ENCODE measurements around the gene MINDY4. TPM values are rescaled to one million over a fixed set of nuclear protein-coding genes. Genes with fewer than 3 reads are reported as not detected.

The MINDY4 gene
- total and polyA plus RNA-seq, 4 donors = 0.93 to 6.1 (median 1.9) TPM

DNA sequence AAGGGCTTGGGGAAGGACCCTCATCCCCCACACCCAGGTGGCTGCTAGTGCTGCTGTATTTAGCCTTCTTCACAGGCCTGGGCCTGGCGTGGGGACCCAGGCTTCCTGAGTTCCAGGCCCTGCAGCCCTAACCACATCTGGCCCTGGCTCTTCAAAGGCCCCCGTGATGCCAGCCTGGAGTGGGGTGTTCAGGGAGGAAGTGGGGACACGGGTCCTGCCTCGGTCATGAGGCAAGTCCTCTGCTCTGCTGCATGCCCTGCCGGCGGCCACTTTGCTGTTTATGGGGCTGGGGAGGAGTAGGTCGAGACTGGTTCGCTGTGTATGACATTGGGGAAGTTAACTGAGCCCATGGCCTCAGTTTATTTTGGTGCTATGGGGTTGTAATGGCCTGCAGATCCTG, 131.9 kb downstream of the MINDY4 start:
- Histone ChIP-seq H3K4me1 (ENCODE audit: control insufficient read depth in 4 of 4, insufficient read depth in 4 of 4, low read length in 3 of 4) (peaks cover 0 to 3% (median 0%) of the 10 kb centered on the region in 4 donors), H3K27ac (ENCODE audit: low read depth in 1 of 2, low read length in 2 of 2) (no peak overlapping the region), H3K36me3 (ENCODE audit: control insufficient read depth in 4 of 4, insufficient read depth in 3 of 4, low read depth in 1 of 4, low read length in 3 of 4) (no peaks in the 10 kb centered on the region), H3K9me3 (ENCODE audit: control insufficient read depth in 4 of 4, low read length in 3 of 4) (no peaks in the 10 kb centered on the region), H3K9ac (ENCODE audit: low read depth in 1 of 2, low read length in 2 of 2) (no peak overlapping the region), H3K4me3 (ENCODE audit: low read depth in 1 of 3, low read length in 3 of 3) (no peak overlapping the region), H3K27me3 (ENCODE audit: control insufficient read depth in 4 of 4, insufficient read depth in 4 of 4, low read length in 3 of 4) (no peaks in the 10 kb centered on the region)
- 92% methylated on average over 8 of the region's 8 CpGs for WGBS
- no peak for TF ChIP-seq RAD21 (IDR thresholded peaks at IDR 0.05)
- TF ChIP-seq, protein P1, sequence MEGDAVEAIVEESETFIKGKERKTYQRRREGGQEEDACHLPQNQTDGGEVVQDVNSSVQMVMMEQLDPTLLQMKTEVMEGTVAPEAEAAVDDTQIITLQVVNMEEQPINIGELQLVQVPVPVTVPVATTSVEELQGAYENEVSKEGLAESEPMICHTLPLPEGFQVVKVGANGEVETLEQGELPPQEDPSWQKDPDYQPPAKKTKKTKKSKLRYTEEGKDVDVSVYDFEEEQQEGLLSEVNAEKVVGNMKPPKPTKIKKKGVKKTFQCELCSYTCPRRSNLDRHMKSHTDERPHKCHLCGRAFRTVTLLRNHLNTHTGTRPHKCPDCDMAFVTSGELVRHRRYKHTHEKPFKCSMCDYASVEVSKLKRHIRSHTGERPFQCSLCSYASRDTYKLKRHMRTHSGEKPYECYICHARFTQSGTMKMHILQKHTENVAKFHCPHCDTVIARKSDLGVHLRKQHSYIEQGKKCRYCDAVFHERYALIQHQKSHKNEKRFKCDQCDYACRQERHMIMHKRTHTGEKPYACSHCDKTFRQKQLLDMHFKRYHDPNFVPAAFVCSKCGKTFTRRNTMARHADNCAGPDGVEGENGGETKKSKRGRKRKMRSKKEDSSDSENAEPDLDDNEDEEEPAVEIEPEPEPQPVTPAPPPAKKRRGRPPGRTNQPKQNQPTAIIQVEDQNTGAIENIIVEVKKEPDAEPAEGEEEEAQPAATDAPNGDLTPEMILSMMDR (IDR thresholded peaks at IDR 0.05; ENCODE audit: low read depth, low read length, missing input control) = no peak
- TF ChIP-seq YY1 (IDR thresholded peaks at IDR 0.05) = no peak
- TF ChIP-seq, protein P2, sequence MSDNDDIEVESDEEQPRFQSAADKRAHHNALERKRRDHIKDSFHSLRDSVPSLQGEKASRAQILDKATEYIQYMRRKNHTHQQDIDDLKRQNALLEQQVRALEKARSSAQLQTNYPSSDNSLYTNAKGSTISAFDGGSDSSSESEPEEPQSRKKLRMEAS (IDR thresholded peaks at IDR 0.05) = no peak
- no peak for TF ChIP-seq HNF4G (IDR thresholded peaks at IDR 0.05)
- no peak for TF ChIP-seq EGR1 (IDR thresholded peaks at IDR 0.05; ENCODE audit: low read depth in 2 of 2)
- no peak for TF ChIP-seq TAF1 (conservative IDR thresholded peaks at IDR 0.05)
- TF ChIP-seq FOXA1 (IDR thresholded peaks at IDR 0.05) = no peak
- no peak for TF ChIP-seq JUND (IDR thresholded peaks at IDR 0.05)
- no peak for DNase-seq (ENCODE audit: low spot score)

DNA sequence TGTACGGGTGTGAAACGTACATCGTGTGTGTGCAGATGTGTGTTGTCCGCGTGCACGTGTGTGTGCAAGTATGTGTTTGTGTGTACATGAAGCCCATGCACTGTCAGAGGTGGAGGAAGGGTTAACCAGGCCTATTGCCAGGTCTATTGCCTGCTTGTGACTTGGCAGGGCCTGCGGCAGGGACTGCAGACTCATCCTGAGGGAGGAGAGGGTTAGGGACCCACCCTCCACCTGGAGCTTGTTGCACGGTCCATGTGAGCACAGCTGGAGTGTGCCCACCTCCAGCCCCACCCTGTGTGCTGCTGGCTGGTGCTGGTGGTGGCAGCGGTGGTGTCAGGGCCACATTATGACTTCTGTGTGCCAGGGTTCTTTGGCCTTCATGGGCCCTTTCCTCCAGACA, 133.3 kb downstream of the MINDY4 start:
- Histone ChIP-seq H3K4me3 (ENCODE audit: low read depth in 1 of 3, low read length in 3 of 3) (no peak overlapping the region), H3K9me3 (ENCODE audit: control insufficient read depth in 4 of 4, low read length in 3 of 4) (no peaks in the 10 kb centered on the region), H3K36me3 (ENCODE audit: control insufficient read depth in 4 of 4, insufficient read depth in 3 of 4, low read depth in 1 of 4, low read length in 3 of 4) (no peaks in the 10 kb centered on the region), H3K9ac (ENCODE audit: low read depth in 1 of 2, low read length in 2 of 2) (no peak overlapping the region), H3K4me1 (ENCODE audit: control insufficient read depth in 4 of 4, insufficient read depth in 4 of 4, low read length in 3 of 4) (no peaks in the 10 kb centered on the region), H3K27me3 (ENCODE audit: control insufficient read depth in 4 of 4, insufficient read depth in 4 of 4, low read length in 3 of 4) (no peaks in the 10 kb centered on the region), H3K27ac (ENCODE audit: low read depth in 1 of 2, low read length in 2 of 2) (no peak overlapping the region)
- 89% methylated on average over 9 of the region's 9 CpGs for WGBS
- TF ChIP-seq, protein P3, sequence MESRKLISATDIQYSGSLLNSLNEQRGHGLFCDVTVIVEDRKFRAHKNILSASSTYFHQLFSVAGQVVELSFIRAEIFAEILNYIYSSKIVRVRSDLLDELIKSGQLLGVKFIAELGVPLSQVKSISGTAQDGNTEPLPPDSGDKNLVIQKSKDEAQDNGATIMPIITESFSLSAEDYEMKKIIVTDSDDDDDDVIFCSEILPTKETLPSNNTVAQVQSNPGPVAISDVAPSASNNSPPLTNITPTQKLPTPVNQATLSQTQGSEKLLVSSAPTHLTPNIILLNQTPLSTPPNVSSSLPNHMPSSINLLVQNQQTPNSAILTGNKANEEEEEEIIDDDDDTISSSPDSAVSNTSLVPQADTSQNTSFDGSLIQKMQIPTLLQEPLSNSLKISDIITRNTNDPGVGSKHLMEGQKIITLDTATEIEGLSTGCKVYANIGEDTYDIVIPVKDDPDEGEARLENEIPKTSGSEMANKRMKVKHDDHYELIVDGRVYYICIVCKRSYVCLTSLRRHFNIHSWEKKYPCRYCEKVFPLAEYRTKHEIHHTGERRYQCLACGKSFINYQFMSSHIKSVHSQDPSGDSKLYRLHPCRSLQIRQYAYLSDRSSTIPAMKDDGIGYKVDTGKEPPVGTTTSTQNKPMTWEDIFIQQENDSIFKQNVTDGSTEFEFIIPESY (IDR thresholded peaks at IDR 0.05) = no peak
- TF ChIP-seq HNF4G (IDR thresholded peaks at IDR 0.05) = no peak
- TF ChIP-seq HNF4A (conservative IDR thresholded peaks at IDR 0.05) = no peak
- no peak for DNase-seq (ENCODE audit: low spot score)

DNA sequence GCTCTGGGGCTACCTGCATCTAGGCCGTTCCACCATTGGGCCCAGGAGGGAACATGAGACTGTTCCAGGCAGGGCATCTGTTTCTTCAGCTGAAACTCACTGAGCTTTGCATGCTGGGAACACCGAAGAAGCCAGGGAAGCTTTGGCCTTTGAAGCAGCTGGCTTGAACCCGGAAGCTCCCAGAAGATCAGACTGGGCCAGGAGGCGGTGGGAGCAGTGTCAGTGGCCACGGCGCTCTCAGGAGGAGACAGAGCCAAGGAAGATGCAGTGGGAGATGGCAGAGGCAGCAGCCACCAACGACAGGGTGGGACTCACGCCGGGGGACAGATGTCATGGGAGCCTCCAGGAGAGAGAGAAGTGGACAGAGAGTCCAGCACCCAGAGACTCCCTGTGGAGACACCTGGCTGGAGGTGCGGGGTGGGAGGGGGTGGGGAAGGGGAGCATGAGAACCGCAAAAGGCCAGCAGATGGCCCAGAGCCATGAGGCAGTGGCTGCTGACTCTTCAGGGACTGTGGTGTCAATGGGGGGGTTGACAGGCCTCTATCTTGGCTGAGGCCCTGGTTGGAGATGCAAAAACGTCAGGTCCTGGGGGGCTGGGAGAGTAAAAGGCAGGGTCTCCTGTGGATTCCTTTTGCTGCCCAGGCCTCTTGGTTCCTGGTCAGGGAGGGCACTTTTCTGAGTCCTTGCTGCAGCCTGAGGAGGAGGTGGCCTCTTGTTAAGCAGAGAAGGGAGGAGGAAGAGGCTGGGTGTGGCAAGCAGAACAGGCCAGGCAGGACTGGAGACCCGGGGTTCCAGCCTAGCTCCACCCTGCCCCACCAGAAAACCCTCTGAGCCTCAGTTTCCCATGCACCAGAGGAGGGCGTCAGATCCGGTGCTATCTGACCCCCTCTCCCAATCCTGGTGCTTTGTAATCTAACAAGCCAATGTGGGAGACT, 134.1 kb downstream of the MINDY4 start:
- no peak for TF ChIP-seq GABPA (IDR thresholded peaks at IDR 0.05 in 1 of 2, conservative IDR thresholded peaks at IDR 0.05 in 1 of 2)
- TF ChIP-seq, protein P1 (IDR thresholded peaks at IDR 0.05; ENCODE audit: low read depth, low read length, missing input control) = no peak
- TF ChIP-seq, protein P4, sequence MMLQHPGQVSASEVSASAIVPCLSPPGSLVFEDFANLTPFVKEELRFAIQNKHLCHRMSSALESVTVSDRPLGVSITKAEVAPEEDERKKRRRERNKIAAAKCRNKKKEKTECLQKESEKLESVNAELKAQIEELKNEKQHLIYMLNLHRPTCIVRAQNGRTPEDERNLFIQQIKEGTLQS (IDR thresholded peaks at IDR 0.05) = no peak
- no peak for TF ChIP-seq FOXA1 (IDR thresholded peaks at IDR 0.05)
- TF ChIP-seq TAF1 (conservative IDR thresholded peaks at IDR 0.05) = no peak
- no peak for TF ChIP-seq RXRA (IDR thresholded peaks at IDR 0.05)
- TF ChIP-seq, protein P2 (IDR thresholded peaks at IDR 0.05) = no peak
- TF ChIP-seq FOXA2 (IDR thresholded peaks at IDR 0.05) = no peak
- H3K4me1 ChIP-seq (ENCODE audit: control insufficient read depth in 4 of 4, insufficient read depth in 4 of 4, low read length in 3 of 4) = no peaks in the 10 kb centered on the region
- DNase-seq (ENCODE audit: low spot score) = no peak

More for the DNA sequence above, 134.1 kb downstream of the MINDY4 start:
- no peaks in the 10 kb centered on the region for H3K9me3 ChIP-seq (ENCODE audit: control insufficient read depth in 4 of 4, low read length in 3 of 4)
- no peaks in the 10 kb centered on the region for H3K27me3 ChIP-seq (ENCODE audit: control insufficient read depth in 4 of 4, insufficient read depth in 4 of 4, low read length in 3 of 4)
- no peak overlapping the region for H3K27ac ChIP-seq (ENCODE audit: low read depth in 1 of 2, low read length in 2 of 2)
- H3K36me3 ChIP-seq (ENCODE audit: control insufficient read depth in 4 of 4, insufficient read depth in 3 of 4, low read depth in 1 of 4, low read length in 3 of 4) = no peaks in the 10 kb centered on the region
- H3K9ac ChIP-seq (ENCODE audit: low read depth in 1 of 2, low read length in 2 of 2) = no peak overlapping the region
- 84% methylated on average over 15 of the region's 15 CpGs for WGBS
- H3K4me3 ChIP-seq (ENCODE audit: low read depth in 1 of 3, low read length in 3 of 3) = no peak overlapping the region
